Keratinocyte (primary cell): ENCODE measurements around the gene CDX1.

ENCODE experiments used
- CTCF ChIP-seq, 3 experiments: IDR thresholded peaks in 1 of 3; conservative IDR thresholded peaks in 1 of 3; optimal IDR thresholded peaks in 1 of 3; 2 replicates in 2 of 3; 3 replicates in 1 of 3; pipeline versions ENCODE3 to v1.5.1; 2011; ENCODE audit warnings: low read length in 3 of 3, mild to moderate bottlenecking in 3 of 3, moderate library complexity in 2 of 3, control low read depth in 1 of 3, inconsistent platforms in 1 of 3; ENCODE audit not compliant: insufficient read depth in 2 of 3; ENCODE audit errors: extremely low read depth in 1 of 3
- EZH2 ChIP-seq: IDR thresholded peaks from one replicate; pipeline ENCODE4 v1.6.1; 2012; ENCODE audit warnings: inconsistent platforms, mild to moderate bottlenecking, low read length, moderate library complexity

DNA sequence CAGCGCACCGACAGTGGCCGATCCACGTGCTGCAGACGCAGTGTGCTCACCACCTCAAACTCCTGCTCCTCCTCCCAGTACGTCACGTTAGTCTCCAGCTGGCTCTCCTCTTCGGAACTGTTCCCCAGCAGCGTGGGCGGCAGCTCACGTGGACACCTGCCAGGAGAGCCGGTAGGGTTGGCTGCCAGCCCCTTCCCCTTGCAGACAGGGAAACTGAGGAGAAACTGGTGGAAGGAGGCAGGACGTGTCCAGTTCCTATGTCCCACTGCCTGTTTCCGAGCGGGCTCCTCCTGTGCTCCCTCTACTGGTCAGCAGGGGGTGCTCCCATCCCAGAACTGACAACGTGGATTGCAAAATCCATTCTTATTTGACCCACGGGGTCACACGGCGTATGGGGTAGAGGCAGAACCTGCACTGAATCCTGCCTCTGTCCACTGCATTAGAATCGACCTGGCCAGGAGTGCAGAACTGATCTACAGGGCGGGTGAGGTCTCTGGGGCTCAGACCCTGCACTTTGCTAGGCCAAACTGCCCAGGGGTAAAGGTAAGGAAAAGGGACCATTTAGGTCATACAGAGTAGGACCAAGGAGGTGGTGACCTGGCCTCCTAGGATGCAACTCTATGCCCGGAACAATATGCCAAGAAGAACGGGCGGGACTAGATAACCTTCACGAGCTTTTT lies 36.6 kb upstream of the CDX1 start:
- TF ChIP-seq CTCF (optimal IDR thresholded peaks at IDR 0.05 in 1 of 3, IDR thresholded peaks at IDR 0.05 in 1 of 3, conservative IDR thresholded peaks at IDR 0.05 in 1 of 3; ENCODE audit: extremely low read depth in 1 of 3, insufficient read depth in 2 of 3, low read length in 3 of 3) (peak in 2 of 3 experiments; percentile 94 to 99), EZH2 (no peak)
